Liver (tissue), 2 donors: ENCODE results near the gene TULP4.

Source experiments
- CTCF ChIP-seq: fragments of 150-350 bp; IDR thresholded peaks from 2 replicates; pipeline ENCODE4 v1.5.1; 2017; ENCODE audit warnings: improper control_type of control experiment, low read depth, low read length; ENCODE audit not compliant: missing input control
- REST ChIP-seq: IDR thresholded peaks from 2 replicates; pipeline ENCODE4 v1.6.1; 2016; ENCODE audit warnings: antibody characterized with exemption, mild to moderate bottlenecking
- donor health status: healthy.

GRCh38 chr6:158290659-158291058 is 21.6 kb upstream of the TULP4 start:
- TF ChIP-seq CTCF (no peak), REST (no peak)
